ENCODE data around the gene DNAJC7.

Gene DNAJC7

GRCh38 chr17:41992576-41992975 lies 24.7 kb downstream of the DNAJC7 start:
- 86% methylated on average over 3 of the region's 3 CpGs for WGBS (ENCODE audit: insufficient coverage)
- no peak overlapping the region for H3K27ac ChIP-seq (ENCODE audit: insufficient read depth in 1 of 2, low read depth in 1 of 2, low read length in 2 of 2, poor library complexity in 1 of 2, severe bottlenecking in 2 of 2)
- DNase-seq, result no peak

GRCh38 chr17:41989702-41990419 lies 27.4 kb downstream of the DNAJC7 start:
- CTCF ChIA-PET, result no interaction called here
- Histone ChIP-seq H3K4me3 (ENCODE audit: control insufficient read depth in 1 of 7, extremely low read depth in 1 of 7, insufficient read depth in 4 of 7, low read depth in 2 of 7, low read length in 6 of 7) (no peak overlapping the region), H3K4me1 (ENCODE audit: control extremely low read depth in 1 of 4, control insufficient read depth in 4 of 4, insufficient read depth in 4 of 4, low read length in 3 of 4) (no peaks in the 10 kb centered on the region), H3K9me3 (ENCODE audit: control extremely low read depth in 1 of 5, control insufficient read depth in 4 of 5, insufficient read depth in 2 of 5, low read depth in 1 of 5, low read length in 4 of 5) (no peaks in the 10 kb centered on the region), H3K36me3 (ENCODE audit: control insufficient read depth in 4 of 4, insufficient read depth in 4 of 4, low read length in 3 of 4) (peaks cover 23 to 89% (median 68%) of the 10 kb centered on the region in 4 experiments), H3K27ac (ENCODE audit: insufficient read depth in 1 of 2, low read depth in 1 of 2, low read length in 2 of 2, poor library complexity in 1 of 2, severe bottlenecking in 2 of 2) (no peak overlapping the region), H3K27me3 (replicated peaks in 2 of 5; ENCODE audit: control insufficient read depth in 4 of 5, insufficient read depth in 5 of 5, low read length in 4 of 5) (no peaks in the 10 kb centered on the region)
- POLR2A ChIA-PET, result no interaction called here
- WGBS (ENCODE audit: insufficient coverage), result 98% methylated on average over 5 of the region's 5 CpGs
- DNase-seq, result no peak

More at GRCh38 chr17:41992576-41992975, 24.7 kb downstream of the DNAJC7 start:
- Histone ChIP-seq H3K4me3 (ENCODE audit: control insufficient read depth in 1 of 7, extremely low read depth in 1 of 7, insufficient read depth in 4 of 7, low read depth in 2 of 7, low read length in 6 of 7) (no peak overlapping the region), H3K9me3 (ENCODE audit: control extremely low read depth in 1 of 5, control insufficient read depth in 4 of 5, insufficient read depth in 2 of 5, low read depth in 1 of 5, low read length in 4 of 5) (no peaks in the 10 kb centered on the region), H3K36me3 (ENCODE audit: control insufficient read depth in 4 of 4, insufficient read depth in 4 of 4, low read length in 3 of 4) (peaks cover 19 to 94% (median 71%) of the 10 kb centered on the region in 4 experiments), H3K4me1 (ENCODE audit: control extremely low read depth in 1 of 4, control insufficient read depth in 4 of 4, insufficient read depth in 4 of 4, low read length in 3 of 4) (no peaks in the 10 kb centered on the region), H3K27me3 (replicated peaks in 2 of 5; ENCODE audit: control insufficient read depth in 4 of 5, insufficient read depth in 5 of 5, low read length in 4 of 5) (no peaks in the 10 kb centered on the region)
- ChIA-PET POLR2A (no interaction called here), CTCF (interaction anchor here (1.0 kb wide), 1 partner anchor 139 kb away, joined by 3 read pairs; no protein-coding TSS in a partner anchor)

GRCh38 chr17:41988418-41988817 lies 28.8 kb downstream of the DNAJC7 start:
- H3K36me3 ChIP-seq (ENCODE audit: control insufficient read depth in 4 of 4, insufficient read depth in 4 of 4, low read length in 3 of 4), result peaks cover 17 to 88% (median 71%) of the 10 kb centered on the region in 4 experiments
- no peak overlapping the region for H3K27ac ChIP-seq (ENCODE audit: insufficient read depth in 1 of 2, low read depth in 1 of 2, low read length in 2 of 2, poor library complexity in 1 of 2, severe bottlenecking in 2 of 2)
- no peaks in the 10 kb centered on the region for H3K4me1 ChIP-seq (ENCODE audit: control extremely low read depth in 1 of 4, control insufficient read depth in 4 of 4, insufficient read depth in 4 of 4, low read length in 3 of 4)
- H3K9me3 ChIP-seq (ENCODE audit: control extremely low read depth in 1 of 5, control insufficient read depth in 4 of 5, insufficient read depth in 2 of 5, low read depth in 1 of 5, low read length in 4 of 5), result no peaks in the 10 kb centered on the region
- DNase-seq, result no peak
- WGBS (ENCODE audit: insufficient coverage), result no CpG with 5 or more reads among the region's 2 CpGs
- ChIA-PET CTCF (no interaction called here), POLR2A (interaction anchor here (2.0 kb wide), 1 partner anchor 9 kb away, joined by 5 read pairs; no protein-coding TSS in a partner anchor)
- no peaks in the 10 kb centered on the region for H3K27me3 ChIP-seq (replicated peaks in 2 of 5; ENCODE audit: control insufficient read depth in 4 of 5, insufficient read depth in 5 of 5, low read length in 4 of 5)
- no peak overlapping the region for H3K4me3 ChIP-seq (ENCODE audit: control insufficient read depth in 1 of 7, extremely low read depth in 1 of 7, insufficient read depth in 4 of 7, low read depth in 2 of 7, low read length in 6 of 7)

GRCh38 chr17:41987642-41988041 lies 29.6 kb downstream of the DNAJC7 start:
- no peaks in the 10 kb centered on the region for H3K4me1 ChIP-seq (ENCODE audit: control extremely low read depth in 1 of 4, control insufficient read depth in 4 of 4, insufficient read depth in 4 of 4, low read length in 3 of 4)
- DNase-seq, result no peak
- 89% methylated on average over 1 of the region's 3 CpGs for WGBS (ENCODE audit: insufficient coverage)
- H3K4me3 ChIP-seq (ENCODE audit: control insufficient read depth in 1 of 7, extremely low read depth in 1 of 7, insufficient read depth in 4 of 7, low read depth in 2 of 7, low read length in 6 of 7), result no peak overlapping the region
- no peaks in the 10 kb centered on the region for H3K9me3 ChIP-seq (ENCODE audit: control extremely low read depth in 1 of 5, control insufficient read depth in 4 of 5, insufficient read depth in 2 of 5, low read depth in 1 of 5, low read length in 4 of 5)
- H3K27ac ChIP-seq (ENCODE audit: insufficient read depth in 1 of 2, low read depth in 1 of 2, low read length in 2 of 2, poor library complexity in 1 of 2, severe bottlenecking in 2 of 2), result no peak overlapping the region
- H3K27me3 ChIP-seq (replicated peaks in 2 of 5; ENCODE audit: control insufficient read depth in 4 of 5, insufficient read depth in 5 of 5, low read length in 4 of 5), result no peaks in the 10 kb centered on the region
- peaks cover 17 to 88% (median 72%) of the 10 kb centered on the region in 4 experiments for H3K36me3 ChIP-seq (ENCODE audit: control insufficient read depth in 4 of 4, insufficient read depth in 4 of 4, low read length in 3 of 4)
- ChIA-PET POLR2A (interaction anchor here (2.0 kb wide), 1 partner anchor 10 kb away, joined by 5 read pairs; no protein-coding TSS in a partner anchor), CTCF (no interaction called here)

- no peaks in the 10 kb centered on the region for H3K4me1 ChIP-seq (ENCODE audit: control extremely low read depth in 1 of 4, control insufficient read depth in 4 of 4, insufficient read depth in 4 of 4, low read length in 3 of 4)
- no CpG with 5 or more reads among the region's 1 CpG for WGBS (ENCODE audit: insufficient coverage)
- H3K27ac ChIP-seq (ENCODE audit: insufficient read depth in 1 of 2, low read depth in 1 of 2, low read length in 2 of 2, poor library complexity in 1 of 2, severe bottlenecking in 2 of 2), result no peak overlapping the region
- POLR2A ChIA-PET, result no interaction called here
- H3K27me3 ChIP-seq (replicated peaks in 2 of 5; ENCODE audit: control insufficient read depth in 4 of 5, insufficient read depth in 5 of 5, low read length in 4 of 5), result no peaks in the 10 kb centered on the region
- CTCF ChIA-PET, result no interaction called here
- peaks cover 15 to 89% (median 71%) of the 10 kb centered on the region in 4 experiments for H3K36me3 ChIP-seq (ENCODE audit: control insufficient read depth in 4 of 4, insufficient read depth in 4 of 4, low read length in 3 of 4)
- no peak for DNase-seq
- no peaks in the 10 kb centered on the region for H3K9me3 ChIP-seq (ENCODE audit: control extremely low read depth in 1 of 5, control insufficient read depth in 4 of 5, insufficient read depth in 2 of 5, low read depth in 1 of 5, low read length in 4 of 5)
- H3K4me3 ChIP-seq (ENCODE audit: control insufficient read depth in 1 of 7, extremely low read depth in 1 of 7, insufficient read depth in 4 of 7, low read depth in 2 of 7, low read length in 6 of 7), result no peak overlapping the region
Observed at GRCh38 chr17:41986634-41987033, 30.6 kb downstream of the DNAJC7 start.

GRCh38 chr17:41985919-41986318 lies 31.3 kb downstream of the DNAJC7 start:
- WGBS (ENCODE audit: insufficient coverage), result no CpG with 5 or more reads among the region's 8 CpGs
- no peak overlapping the region for H3K4me3 ChIP-seq (ENCODE audit: control insufficient read depth in 1 of 7, extremely low read depth in 1 of 7, insufficient read depth in 4 of 7, low read depth in 2 of 7, low read length in 6 of 7)
- ChIA-PET CTCF (interaction anchor here (0.6 kb wide), 1 partner anchor 115 kb away, joined by 3 read pairs; no protein-coding TSS in a partner anchor), POLR2A (no interaction called here)
- no peaks in the 10 kb centered on the region for H3K4me1 ChIP-seq (ENCODE audit: control extremely low read depth in 1 of 4, control insufficient read depth in 4 of 4, insufficient read depth in 4 of 4, low read length in 3 of 4)
- H3K36me3 ChIP-seq (ENCODE audit: control insufficient read depth in 4 of 4, insufficient read depth in 4 of 4, low read length in 3 of 4), result peaks cover 15 to 86% (median 73%) of the 10 kb centered on the region in 4 experiments
- no peak for DNase-seq
- no peaks in the 10 kb centered on the region for H3K9me3 ChIP-seq (ENCODE audit: control extremely low read depth in 1 of 5, control insufficient read depth in 4 of 5, insufficient read depth in 2 of 5, low read depth in 1 of 5, low read length in 4 of 5)
- H3K27ac ChIP-seq (ENCODE audit: insufficient read depth in 1 of 2, low read depth in 1 of 2, low read length in 2 of 2, poor library complexity in 1 of 2, severe bottlenecking in 2 of 2), result no peak overlapping the region
- no peaks in the 10 kb centered on the region for H3K27me3 ChIP-seq (replicated peaks in 2 of 5; ENCODE audit: control insufficient read depth in 4 of 5, insufficient read depth in 5 of 5, low read length in 4 of 5)

- Histone ChIP-seq H3K9me3 (ENCODE audit: control extremely low read depth in 1 of 5, control insufficient read depth in 4 of 5, insufficient read depth in 2 of 5, low read depth in 1 of 5, low read length in 4 of 5) (no peaks in the 10 kb centered on the region), H3K4me3 (ENCODE audit: control insufficient read depth in 1 of 7, extremely low read depth in 1 of 7, insufficient read depth in 4 of 7, low read depth in 2 of 7, low read length in 6 of 7) (no peak overlapping the region), H3K27ac (ENCODE audit: insufficient read depth in 1 of 2, low read depth in 1 of 2, low read length in 2 of 2, poor library complexity in 1 of 2, severe bottlenecking in 2 of 2) (no peak overlapping the region), H3K4me1 (ENCODE audit: control extremely low read depth in 1 of 4, control insufficient read depth in 4 of 4, insufficient read depth in 4 of 4, low read length in 3 of 4) (no peaks in the 10 kb centered on the region), H3K36me3 (ENCODE audit: control insufficient read depth in 4 of 4, insufficient read depth in 4 of 4, low read length in 3 of 4) (peaks cover 15 to 82% (median 70%) of the 10 kb centered on the region in 4 experiments), H3K27me3 (replicated peaks in 2 of 5; ENCODE audit: control insufficient read depth in 4 of 5, insufficient read depth in 5 of 5, low read length in 4 of 5) (no peaks in the 10 kb centered on the region)
- CTCF ChIA-PET, result interaction anchor here (1.1 to 1.9 kb wide), 3 partner anchors 10 to 25 kb away, joined by 3 to 6 read pairs (median 5); no protein-coding TSS in a partner anchor
- 98% methylated on average over 6 of the region's 8 CpGs for WGBS (ENCODE audit: insufficient coverage)
- DNase-seq, result no peak
- POLR2A ChIA-PET, result no interaction called here
Observed at GRCh38 chr17:41984454-41984853, 32.8 kb downstream of the DNAJC7 start.

Data from common myeloid progenitor, CD34-positive (primary cell).